ENCODE data around the gene LSM14B.
A peak's percentile ranks its signal among the peaks of the same experiment; 100 is the strongest.
"Not testable (repeated sequence)": the region's sequence is repeated elsewhere in the genome, so short reads cannot be mapped to it uniquely, and the experiment has no call there.

Gene LSM14B

GRCh38 chr20:62121776-62122653 is at the start of gene LSM14B:
Gene LSM14B, plus strand, starts transcription at chr20:62122475. Its CDS starts 192 bp downstream, at chr20:62122667.
- DNase-seq (ENCODE audit: low read depth in 1 of 2, low spot score in 1 of 2): peak; percentile 94 to 98

- no peak for DNase-seq (ENCODE audit: low read depth in 1 of 2, low spot score in 1 of 2)
Observed at GRCh38 chr20:62073323-62073722, 49.0 kb upstream of the LSM14B start.

GRCh38 chr20:62079166-62079565 is 43.1 kb upstream of the LSM14B start:
- no peak for DNase-seq (ENCODE audit: low read depth in 1 of 2, low spot score in 1 of 2)

GRCh38 chr20:62080249-62080990 is 41.9 kb upstream of the LSM14B start:
- no peak for DNase-seq (ENCODE audit: low read depth in 1 of 2, low spot score in 1 of 2)

GRCh38 chr20:62083312-62083711 is 39.0 kb upstream of the LSM14B start:
- no peak for DNase-seq (ENCODE audit: low read depth in 1 of 2, low spot score in 1 of 2)

- not testable (repeated sequence) for DNase-seq (ENCODE audit: low read depth in 1 of 2, low spot score in 1 of 2)
Observed at GRCh38 chr20:62084224-62084623, 38.1 kb upstream of the LSM14B start.

GRCh38 chr20:62085206-62085605 is 37.1 kb upstream of the LSM14B start:
- no peak for DNase-seq (ENCODE audit: low read depth in 1 of 2, low spot score in 1 of 2)

- DNase-seq (ENCODE audit: low read depth in 1 of 2, low spot score in 1 of 2): no peak
Observed at GRCh38 chr20:62087227-62087626, 35.0 kb upstream of the LSM14B start.

- no peak for DNase-seq (ENCODE audit: low read depth in 1 of 2, low spot score in 1 of 2)
Observed at GRCh38 chr20:62087632-62088031, 34.6 kb upstream of the LSM14B start.

GRCh38 chr20:62088258-62089127 is 33.8 kb upstream of the LSM14B start:
- no peak for DNase-seq (ENCODE audit: low read depth in 1 of 2, low spot score in 1 of 2)

GRCh38 chr20:62089393-62089792 is 32.9 kb upstream of the LSM14B start:
- DNase-seq (ENCODE audit: low read depth in 1 of 2, low spot score in 1 of 2): no peak

- no peak for DNase-seq (ENCODE audit: low read depth in 1 of 2, low spot score in 1 of 2)
Observed at GRCh38 chr20:62096421-62097380, 25.6 kb upstream of the LSM14B start.

- DNase-seq (ENCODE audit: low read depth in 1 of 2, low spot score in 1 of 2): no peak
Observed at GRCh38 chr20:62097881-62098407, 24.3 kb upstream of the LSM14B start.

GRCh38 chr20:62101078-62101477 is 21.2 kb upstream of the LSM14B start:
- DNase-seq (ENCODE audit: low read depth in 1 of 2, low spot score in 1 of 2): no peak

- DNase-seq (ENCODE audit: low read depth in 1 of 2, low spot score in 1 of 2): no peak
Observed at GRCh38 chr20:62103508-62104233, 18.6 kb upstream of the LSM14B start.

- no peak for DNase-seq (ENCODE audit: low read depth in 1 of 2, low spot score in 1 of 2)
Observed at GRCh38 chr20:62104234-62104789, 18.0 kb upstream of the LSM14B start.

- no peak for DNase-seq (ENCODE audit: low read depth in 1 of 2, low spot score in 1 of 2)
Observed at GRCh38 chr20:62104791-62105345, 17.4 kb upstream of the LSM14B start.

GRCh38 chr20:62105592-62105991 is 16.7 kb upstream of the LSM14B start:
- DNase-seq (ENCODE audit: low read depth in 1 of 2, low spot score in 1 of 2): no peak

GRCh38 chr20:62111148-62111547 is 11.1 kb upstream of the LSM14B start:
- no peak for DNase-seq (ENCODE audit: low read depth in 1 of 2, low spot score in 1 of 2)
